Osteoblast (primary cell): ENCODE measurements around the gene TEX261. TPM values are rescaled to one million over a fixed set of nuclear protein-coding genes. Genes with fewer than 3 reads are reported as not detected.

ENCODE experiments used
- DNase-seq: peaks from one replicate; pipeline ENCODE4 v3.0.0; 2011; ENCODE audit warnings: low spot score, mixed read lengths; ENCODE audit not compliant: insufficient read length; ENCODE audit errors: missing footprints
- H2AFZ ChIP-seq: 2 replicates; pipeline ENCODE4 v1.6.0; 2011; ENCODE audit warnings: mild to moderate bottlenecking, low read length
- H3K27ac ChIP-seq: 2 replicates; pipeline ENCODE4 v1.5.1; 2011; ENCODE audit warnings: mild to moderate bottlenecking, low read depth, low read length, moderate library complexity
- H3K27me3 ChIP-seq: 2 replicates; pipeline ENCODE4 v1.6.0; 2012; ENCODE audit warnings: mild to moderate bottlenecking, control low read depth, inconsistent platforms, low read length, moderate library complexity; ENCODE audit not compliant: insufficient read depth
- H3K36me3 ChIP-seq: 2 replicates; pipeline ENCODE4 v1.5.1; 2011; ENCODE audit warnings: mild to moderate bottlenecking, low read length, control low read depth, moderate library complexity; ENCODE audit not compliant: insufficient read depth
- H3K4me1 ChIP-seq: 2 replicates; pipeline ENCODE4 v1.5.1; 2011; ENCODE audit warnings: mild to moderate bottlenecking, low read length, control low read depth, moderate library complexity; ENCODE audit not compliant: insufficient read depth
- H3K4me2 ChIP-seq: 2 replicates; pipeline ENCODE4 v1.6.0; 2011; ENCODE audit warnings: mild to moderate bottlenecking, low read length; ENCODE audit not compliant: insufficient read depth
- H3K4me3 ChIP-seq: fragments of 200-600 bp; sonication (generic); 3 replicates; pipeline ENCODE4 v1.5.1; 2012; ENCODE audit warnings: mild to moderate bottlenecking, low read length, inconsistent platforms; ENCODE audit not compliant: insufficient read depth
- H3K79me2 ChIP-seq: 2 replicates; pipeline ENCODE4 v1.6.0; 2012; ENCODE audit warnings: mild to moderate bottlenecking, low read length, control low read depth, inconsistent platforms; ENCODE audit not compliant: insufficient read depth
- H3K9me3 ChIP-seq: 2 replicates; pipeline ENCODE4 v1.5.1; 2011; ENCODE audit warnings: low read depth, low read length, control low read depth
- H4K20me1 ChIP-seq: 2 replicates; pipeline ENCODE4 v1.6.0; 2012; ENCODE audit warnings: mild to moderate bottlenecking, low read length, control low read depth; ENCODE audit not compliant: insufficient read depth
- CTCF ChIP-seq: IDR thresholded peaks from 2 replicates; pipeline ENCODE4 v1.5.1; 2011; ENCODE audit warnings: mild to moderate bottlenecking, low read depth, low read length, moderate library complexity; ENCODE audit errors: extremely low read depth
- total RNA-seq: library from RNA; depleted of rRNA; stranded (reverse); fragments of >200 nt; gene quantifications from 2 replicates; pipeline ENCODE4 v1.2.3, GENCODE V29; 2012

TEX261 gene
- total RNA-seq, 1 donor, result 30.0 TPM

DNA sequence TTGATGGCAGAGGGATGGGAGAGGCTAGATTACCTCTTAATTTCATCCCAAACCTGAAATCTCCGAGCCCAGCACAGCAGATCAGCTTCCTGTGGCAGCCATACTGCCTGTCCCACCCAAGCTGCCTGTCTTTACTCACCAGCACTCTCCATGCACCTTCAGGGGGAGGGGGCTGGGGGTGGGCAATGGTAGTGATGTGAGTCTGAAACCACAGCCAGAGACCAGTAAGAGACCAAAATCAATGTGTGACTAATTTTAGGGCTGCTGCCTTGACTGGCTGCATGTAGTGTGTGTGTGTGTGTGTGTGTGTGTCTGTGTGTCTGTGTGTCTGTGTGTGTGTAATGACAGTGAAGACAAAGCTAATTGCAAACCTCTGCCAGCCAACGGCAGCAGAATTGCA is 11.7 kb upstream of the TEX261 start:
- Histone ChIP-seq H3K79me2 (no peaks in the 10 kb centered on the region), H4K20me1 (no peaks in the 10 kb centered on the region), H3K4me2 (no peak overlapping the region), H3K36me3 (no peaks in the 10 kb centered on the region), H3K4me3 (no peak overlapping the region), H3K9me3 (no peaks in the 10 kb centered on the region), H3K27ac (no peak overlapping the region), H2AFZ (no peak overlapping the region), H3K4me1 (no peaks in the 10 kb centered on the region), H3K27me3 (no peaks in the 10 kb centered on the region)
- DNase-seq, result no peak
- no peak for TF ChIP-seq CTCF

DNA sequence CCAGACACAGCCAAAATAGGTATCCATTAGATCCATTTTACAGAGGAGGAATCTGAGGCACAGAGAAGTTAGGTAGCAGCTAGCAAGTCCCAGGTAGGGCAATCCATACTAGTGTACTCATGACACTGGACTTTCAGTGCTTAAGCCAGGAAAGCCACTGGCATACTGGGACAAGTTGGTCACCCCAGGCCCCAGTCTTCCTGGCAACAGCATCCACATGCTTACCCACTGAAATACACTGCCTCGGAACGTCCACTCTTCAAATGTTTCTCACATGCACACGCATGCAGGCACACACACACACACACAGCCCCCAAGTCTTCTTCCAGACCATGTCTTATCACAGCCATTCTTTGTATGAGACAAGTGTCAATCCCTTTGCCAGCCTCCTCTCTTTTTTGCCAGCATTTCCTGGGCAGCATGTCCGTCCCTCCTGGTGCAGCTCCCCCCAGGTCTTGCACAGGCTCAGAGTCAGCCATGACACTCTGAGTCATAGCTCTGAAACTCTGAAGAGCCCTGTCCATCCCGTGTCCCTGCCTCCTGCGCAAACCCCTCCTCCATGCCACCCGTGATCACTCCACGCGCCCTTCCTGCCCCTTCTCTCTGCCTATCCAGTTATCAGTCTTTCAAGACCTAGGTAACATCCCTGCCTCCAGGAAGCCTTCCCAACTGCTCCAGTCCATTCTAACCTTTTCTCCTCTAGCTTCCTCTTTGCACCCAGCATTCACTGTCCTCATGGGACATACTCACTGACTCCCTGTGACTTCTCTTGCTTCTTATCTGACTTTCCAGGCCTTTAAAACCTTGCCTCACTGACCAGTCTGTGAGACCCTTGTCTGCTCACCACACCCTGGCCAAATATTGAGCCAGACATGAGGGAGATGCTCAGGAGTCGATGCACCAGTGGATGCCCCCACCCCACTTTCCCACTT is 10.9 kb upstream of the TEX261 start:
- Histone ChIP-seq H3K4me1 (peaks cover 5% of the 10 kb centered on the region), H3K9me3 (no peaks in the 10 kb centered on the region), H3K79me2 (no peaks in the 10 kb centered on the region), H3K4me2 (no peak overlapping the region), H3K4me3 (no peak overlapping the region), H4K20me1 (no peaks in the 10 kb centered on the region), H3K36me3 (no peaks in the 10 kb centered on the region), H3K27me3 (no peaks in the 10 kb centered on the region), H3K27ac (no peak overlapping the region), H2AFZ (no peak overlapping the region)
- no peak for TF ChIP-seq CTCF
- DNase-seq, result no peak

DNA sequence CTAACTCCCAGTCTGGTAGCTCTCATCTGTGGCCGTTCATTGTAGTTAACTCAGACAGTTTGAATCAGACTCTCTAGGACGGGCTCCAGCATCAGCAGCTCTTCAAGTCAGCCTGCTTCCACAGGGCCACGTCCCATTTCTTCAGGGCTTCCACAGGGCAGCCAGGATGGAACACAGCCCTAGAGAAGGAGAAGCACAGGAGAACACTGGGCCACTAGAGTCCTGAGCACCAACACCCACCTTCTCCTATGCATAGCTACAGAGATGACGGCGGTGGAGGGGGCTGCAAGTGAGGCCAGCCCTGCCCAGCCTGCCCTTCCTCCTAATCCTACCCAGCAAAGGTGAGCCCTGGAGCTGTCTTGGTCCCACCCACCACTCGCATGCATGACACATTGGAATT is 10.2 kb upstream of the TEX261 start:
- Histone ChIP-seq H3K4me3 (no peak overlapping the region), H3K27me3 (no peaks in the 10 kb centered on the region), H2AFZ (no peak overlapping the region), H3K27ac (no peak overlapping the region), H3K36me3 (no peaks in the 10 kb centered on the region), H3K4me1 (peaks cover 5% of the 10 kb centered on the region), H3K4me2 (no peak overlapping the region), H3K79me2 (no peaks in the 10 kb centered on the region), H3K9me3 (no peaks in the 10 kb centered on the region), H4K20me1 (no peaks in the 10 kb centered on the region)
- TF ChIP-seq CTCF, result no peak
- no peak for DNase-seq

- H3K9me3 ChIP-seq, result no peaks in the 10 kb centered on the region
- H3K4me1 ChIP-seq, result peaks cover 5% of the 10 kb centered on the region
- H3K4me2 ChIP-seq, result no peak overlapping the region
- H4K20me1 ChIP-seq, result no peaks in the 10 kb centered on the region
- H3K36me3 ChIP-seq, result no peaks in the 10 kb centered on the region
- no peaks in the 10 kb centered on the region for H3K79me2 ChIP-seq
- no peak for DNase-seq
- no peak for TF ChIP-seq CTCF
- no peak overlapping the region for H3K4me3 ChIP-seq
- H2AFZ ChIP-seq, result no peak overlapping the region
- no peak overlapping the region for H3K27ac ChIP-seq
- H3K27me3 ChIP-seq, result no peaks in the 10 kb centered on the region
These were observed 9.5 kb upstream of the TEX261 start for GRCh38 chr2:71003966-71004755.
